Adrenal gland (tissue), 5 donors: Measurements from ENCODE around the gene SRI.

ENCODE experiments used
- POLR2A ChIP-seq, 2 donors: fragments of 450-650 bp; IDR thresholded peaks; one replicate each; pipeline ENCODE4 v1.6.1; 2017; ENCODE audit warnings: antibody characterized with exemption in 2 of 2, mild to moderate bottlenecking in 2 of 2, moderate library complexity in 1 of 2
- TF ChIP-seq, protein P1 (sequence below), 6 experiments: fragments of 450-650 bp in 4 of 6; fragments of 200-600 bp in 2 of 6; sonication (generic) in 1 of 6; IDR thresholded peaks; 1 replicate in 5 of 6; 2 replicates in 1 of 6; pipeline versions ENCODE4 v1.5.1 to v1.8.0; 2016 to 2021; ENCODE audit warnings: antibody characterized with exemption in 6 of 6, mild to moderate bottlenecking in 2 of 6, moderate library complexity in 1 of 6
- donor health status: DM: no; HTN: no; CAD: no.

DNA sequence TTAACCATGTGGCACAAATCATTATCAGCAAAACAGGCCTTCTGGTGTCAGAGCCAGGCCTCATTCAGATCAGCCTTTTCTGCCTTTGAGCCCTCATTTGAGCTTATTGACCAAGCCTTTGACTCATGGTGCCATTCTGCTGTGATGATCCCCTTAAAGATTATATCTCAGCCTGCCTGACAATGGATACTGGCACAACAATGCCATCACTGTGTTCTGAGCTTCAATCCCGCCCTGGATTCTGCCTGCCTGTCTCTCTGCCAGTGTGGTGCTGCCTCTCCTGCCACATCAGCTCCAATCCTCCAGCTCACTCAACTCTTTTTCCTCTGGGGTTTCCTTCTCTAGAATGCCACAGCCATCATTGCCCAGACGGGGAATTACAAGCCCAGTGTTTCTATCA lies 52.6 kb downstream of the SRI start:
- TF ChIP-seq, protein P1, sequence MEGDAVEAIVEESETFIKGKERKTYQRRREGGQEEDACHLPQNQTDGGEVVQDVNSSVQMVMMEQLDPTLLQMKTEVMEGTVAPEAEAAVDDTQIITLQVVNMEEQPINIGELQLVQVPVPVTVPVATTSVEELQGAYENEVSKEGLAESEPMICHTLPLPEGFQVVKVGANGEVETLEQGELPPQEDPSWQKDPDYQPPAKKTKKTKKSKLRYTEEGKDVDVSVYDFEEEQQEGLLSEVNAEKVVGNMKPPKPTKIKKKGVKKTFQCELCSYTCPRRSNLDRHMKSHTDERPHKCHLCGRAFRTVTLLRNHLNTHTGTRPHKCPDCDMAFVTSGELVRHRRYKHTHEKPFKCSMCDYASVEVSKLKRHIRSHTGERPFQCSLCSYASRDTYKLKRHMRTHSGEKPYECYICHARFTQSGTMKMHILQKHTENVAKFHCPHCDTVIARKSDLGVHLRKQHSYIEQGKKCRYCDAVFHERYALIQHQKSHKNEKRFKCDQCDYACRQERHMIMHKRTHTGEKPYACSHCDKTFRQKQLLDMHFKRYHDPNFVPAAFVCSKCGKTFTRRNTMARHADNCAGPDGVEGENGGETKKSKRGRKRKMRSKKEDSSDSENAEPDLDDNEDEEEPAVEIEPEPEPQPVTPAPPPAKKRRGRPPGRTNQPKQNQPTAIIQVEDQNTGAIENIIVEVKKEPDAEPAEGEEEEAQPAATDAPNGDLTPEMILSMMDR (IDR thresholded peaks at IDR 0.05): no peak
- TF ChIP-seq POLR2A (IDR thresholded peaks at IDR 0.05): no peak
